Esophagus (tissue), 2 donors: ENCODE data around the gene HMCN2. TPM values are rescaled to one million over a fixed set of nuclear protein-coding genes. Genes with fewer than 3 reads are reported as not detected.

Source experiments
- H3K27ac ChIP-seq, 2 donors: one replicate each; pipeline ENCODE4 v1.5.1; 2013; ENCODE audit warnings: low read depth in 2 of 2, mild to moderate bottlenecking in 2 of 2, inconsistent platforms in 1 of 2, low read length in 1 of 2, moderate library complexity in 1 of 2
- H3K27me3 ChIP-seq, 2 donors: one replicate each; pipeline ENCODE4 v1.6.1; 2013; ENCODE audit warnings: low read length in 2 of 2, control low read depth in 1 of 2, mild to moderate bottlenecking in 1 of 2; ENCODE audit not compliant: insufficient read depth in 2 of 2, control insufficient read depth in 1 of 2
- H3K36me3 ChIP-seq, 2 donors: one replicate each; pipeline ENCODE4 v1.6.1; 2013; ENCODE audit warnings: low read length in 1 of 2; ENCODE audit not compliant: control insufficient read depth in 2 of 2, insufficient read depth in 2 of 2
- H3K4me1 ChIP-seq, 2 donors: one replicate each; pipeline ENCODE4 v1.6.1; 2013; ENCODE audit warnings: low read length in 1 of 2; ENCODE audit not compliant: control insufficient read depth in 2 of 2, insufficient read depth in 2 of 2
- H3K4me3 ChIP-seq, 2 donors: one replicate each; pipeline ENCODE4 v1.5.1; 2013; ENCODE audit warnings: low read length in 2 of 2, mild to moderate bottlenecking in 2 of 2, low read depth in 1 of 2, moderate library complexity in 1 of 2
- H3K9me3 ChIP-seq, 2 donors: one replicate each; pipeline ENCODE4 v1.6.1; 2013; ENCODE audit warnings: mild to moderate bottlenecking in 2 of 2, low read depth in 1 of 2, low read length in 1 of 2, moderate library complexity in 1 of 2; ENCODE audit not compliant: control insufficient read depth in 2 of 2, insufficient read depth in 1 of 2
- WGBS, 2 donors: extraction: QIAGEN DNeasy Blood & Tissue Kit; methylation state at CpG; one replicate each; pipeline ENCODE4 v1.1.7; 2013; 5-methylcytosine and 5-hydroxymethylcytosine counted together
- polyA plus RNA-seq, 2 donors: library from polyadenylated mRNA; stranded (reverse); fragments of 200-250 nt; gene quantifications; one replicate each; pipeline ENCODE4 v1.2.3, GENCODE V29; 2013
- donor health status: healthy with polysubstance abuse.
- donor health status: Bipolar disorder and iron deficiency.

HMCN2 gene
- polyA plus RNA-seq, 2 donors = 4.1 to 4.8 TPM

- peaks cover 0 to 10% of the 10 kb centered on the region in 2 donors for H3K36me3 ChIP-seq
- H3K9me3 ChIP-seq = no peaks in the 10 kb centered on the region
- no peak overlapping the region for H3K27ac ChIP-seq
- H3K4me1 ChIP-seq = no peaks in the 10 kb centered on the region
- H3K4me3 ChIP-seq = no peak overlapping the region
- H3K27me3 ChIP-seq = no peaks in the 10 kb centered on the region
- WGBS, 2 donors = 62 to 64% methylated on average over 13 of the region's 13 CpGs
Measured at GRCh38 chr9:130473566-130473965, 208.0 kb downstream of the HMCN2 start.

GRCh38 chr9:130474106-130474505 lies 208.5 kb downstream of the HMCN2 start:
- Histone ChIP-seq H3K27me3 (no peaks in the 10 kb centered on the region), H3K36me3 (peaks cover 0 to 10% of the 10 kb centered on the region in 2 donors)
- WGBS, 2 donors = 64 to 76% methylated on average over 15 of the region's 15 CpGs

GRCh38 chr9:130476151-130476730 lies 210.7 kb downstream of the HMCN2 start:
- Histone ChIP-seq H3K4me1 (no peaks in the 10 kb centered on the region), H3K4me3 (no peak overlapping the region), H3K27ac (no peak overlapping the region), H3K36me3 (peaks cover 0 to 15% of the 10 kb centered on the region in 2 donors), H3K9me3 (no peaks in the 10 kb centered on the region), H3K27me3 (no peaks in the 10 kb centered on the region)
- 83 to 87% methylated on average over 21 of the region's 21 CpGs for WGBS, 2 donors

More at GRCh38 chr9:130474106-130474505, 208.5 kb downstream of the HMCN2 start:
- Histone ChIP-seq H3K9me3 (no peaks in the 10 kb centered on the region), H3K4me1 (no peaks in the 10 kb centered on the region), H3K4me3 (no peak overlapping the region), H3K27ac (no peak overlapping the region)

GRCh38 chr9:130477564-130477963 lies 212.0 kb downstream of the HMCN2 start:
- H3K36me3 ChIP-seq = peaks cover 2 to 15% of the 10 kb centered on the region in 2 donors
- WGBS, 2 donors = 90 to 92% methylated on average over 12 of the region's 12 CpGs

GRCh38 chr9:130478152-130478551 lies 212.6 kb downstream of the HMCN2 start:
- WGBS, 2 donors = 90 to 92% methylated on average over 9 of the region's 9 CpGs
- no peaks in the 10 kb centered on the region for H3K9me3 ChIP-seq
- no peak overlapping the region for H3K4me3 ChIP-seq
- H3K27me3 ChIP-seq = no peaks in the 10 kb centered on the region
- no peak overlapping the region for H3K27ac ChIP-seq
- H3K4me1 ChIP-seq = no peaks in the 10 kb centered on the region
- peaks cover 2 to 15% of the 10 kb centered on the region in 2 donors for H3K36me3 ChIP-seq

More at GRCh38 chr9:130477564-130477963, 212.0 kb downstream of the HMCN2 start:
- Histone ChIP-seq H3K4me1 (no peaks in the 10 kb centered on the region), H3K4me3 (no peak overlapping the region), H3K27ac (no peak overlapping the region), H3K27me3 (no peaks in the 10 kb centered on the region), H3K9me3 (no peaks in the 10 kb centered on the region)

DNA sequence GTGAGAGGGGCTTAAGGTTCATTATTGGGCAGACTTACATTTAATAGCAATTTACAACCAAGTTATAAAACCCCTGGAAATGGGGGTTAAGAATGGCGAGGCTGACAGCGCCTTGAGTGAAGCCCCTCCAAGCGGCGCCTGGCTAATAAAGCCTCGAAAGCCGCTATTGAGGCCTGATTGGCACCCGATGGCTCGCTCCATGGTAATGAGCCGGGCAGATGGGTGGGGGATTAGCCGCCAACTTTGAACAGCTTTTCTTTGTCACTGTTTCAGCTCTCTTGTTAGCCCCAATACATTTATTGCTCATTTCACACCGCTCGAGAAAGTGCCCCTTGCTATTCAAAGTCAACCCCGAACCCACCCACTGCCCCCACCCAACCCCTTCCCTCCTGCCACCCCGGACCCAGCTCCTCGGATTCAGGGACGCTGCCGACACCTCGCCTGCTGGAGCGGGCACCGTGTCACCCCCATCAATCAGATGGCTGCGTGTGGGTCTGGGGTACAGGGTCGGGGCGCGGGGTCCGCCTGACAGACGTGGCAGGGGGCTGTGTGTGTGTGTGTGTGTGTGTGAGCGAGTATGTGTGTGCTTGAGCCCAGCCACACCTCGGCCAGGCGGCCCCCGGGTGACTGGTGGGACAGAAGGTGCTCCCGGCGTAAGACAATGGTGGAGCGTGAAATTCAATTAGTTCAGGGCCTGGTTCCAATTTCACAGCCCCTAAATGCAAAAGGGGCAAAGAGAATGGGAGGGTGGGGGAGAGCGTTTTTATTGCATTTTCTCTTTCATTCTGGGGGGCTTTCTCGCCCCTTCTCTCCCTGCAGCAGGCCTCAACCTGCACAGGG lies 213.4 kb downstream of the HMCN2 start:
- Histone ChIP-seq H3K4me3 (no peak overlapping the region), H3K4me1 (no peaks in the 10 kb centered on the region), H3K27ac (no peak overlapping the region), H3K9me3 (no peaks in the 10 kb centered on the region), H3K27me3 (no peaks in the 10 kb centered on the region), H3K36me3 (peaks cover 2 to 15% of the 10 kb centered on the region in 2 donors)
- WGBS, 2 donors = 88 to 89% methylated on average over 35 of the region's 35 CpGs

DNA sequence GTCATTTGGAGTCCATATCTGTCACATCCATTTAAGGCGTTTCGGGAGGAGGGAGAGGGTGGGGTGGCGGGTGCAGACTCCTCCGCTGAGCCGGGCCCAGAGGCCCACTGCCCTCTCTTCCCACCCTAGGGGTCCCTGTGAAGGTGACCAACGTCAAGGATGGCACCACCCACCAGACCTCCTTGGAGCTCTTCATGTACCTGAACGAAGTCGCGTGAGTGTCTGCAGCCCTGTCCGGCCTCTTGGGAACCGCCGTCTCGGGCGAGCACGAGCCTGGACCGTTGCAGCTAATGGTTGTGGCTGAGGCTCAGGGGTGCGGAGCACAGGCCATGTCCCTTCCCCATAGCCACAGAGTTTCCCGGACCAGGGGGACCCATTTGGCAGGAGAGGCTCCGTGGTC lies 214.0 kb downstream of the HMCN2 start:
- no peak overlapping the region for H3K27ac ChIP-seq
- no peak overlapping the region for H3K4me3 ChIP-seq
- H3K36me3 ChIP-seq = peaks cover 2 to 15% of the 10 kb centered on the region in 2 donors
- no peaks in the 10 kb centered on the region for H3K27me3 ChIP-seq
- H3K9me3 ChIP-seq = no peaks in the 10 kb centered on the region
- no peaks in the 10 kb centered on the region for H3K4me1 ChIP-seq
- WGBS, 2 donors = 89 to 91% methylated on average over 19 of the region's 19 CpGs

DNA sequence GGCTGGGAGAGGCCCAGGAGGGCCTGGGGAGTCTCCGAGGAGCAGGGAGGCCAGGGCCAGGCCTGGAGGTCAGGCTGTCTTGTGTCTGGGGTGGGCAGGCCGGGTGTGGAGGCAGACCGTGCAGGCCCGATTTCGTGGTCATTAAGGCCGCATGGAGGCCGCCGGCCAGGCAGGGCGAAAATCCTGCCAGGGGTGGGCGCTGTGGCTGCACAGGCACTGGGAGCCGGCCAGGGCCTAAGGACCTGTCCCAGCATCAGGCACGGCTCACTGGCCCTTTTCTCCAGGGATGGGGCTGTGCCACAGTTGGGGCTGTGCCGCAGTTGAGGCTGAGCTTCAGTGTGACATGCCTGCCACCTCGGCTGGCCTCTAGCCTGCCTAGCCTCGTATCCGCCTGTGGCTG lies 215.1 kb downstream of the HMCN2 start:
- Histone ChIP-seq H3K27me3 (no peaks in the 10 kb centered on the region), H3K36me3 (peaks cover 2 to 15% of the 10 kb centered on the region in 2 donors), H3K9me3 (no peaks in the 10 kb centered on the region), H3K4me1 (no peaks in the 10 kb centered on the region), H3K27ac (no peak overlapping the region), H3K4me3 (no peak overlapping the region)
- WGBS, 2 donors = 84 to 87% methylated on average over 7 to 16 of the region's 16 CpGs

DNA sequence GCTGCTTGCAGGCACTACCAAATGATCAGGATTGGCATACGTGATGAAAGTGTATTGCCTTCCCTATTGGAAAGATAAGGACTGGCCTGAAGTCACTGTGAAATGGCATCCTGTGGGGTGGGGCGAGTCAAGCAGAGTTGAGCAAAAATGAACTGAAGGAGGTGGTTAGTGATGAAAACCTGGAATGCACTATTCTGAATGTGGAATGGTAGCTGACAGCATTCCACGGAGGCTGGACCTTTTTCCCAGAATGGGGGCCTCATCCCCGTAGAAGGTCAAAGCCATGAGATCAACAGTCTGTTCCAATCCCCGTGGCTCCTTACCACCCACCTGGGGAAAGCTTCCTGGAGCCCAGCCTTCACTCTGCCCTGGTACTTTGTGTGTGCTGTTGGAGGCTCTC lies 216.9 kb downstream of the HMCN2 start:
- Histone ChIP-seq H3K27ac (no peak overlapping the region), H3K9me3 (no peaks in the 10 kb centered on the region), H3K4me1 (no peaks in the 10 kb centered on the region), H3K36me3 (peaks cover 2 to 10% of the 10 kb centered on the region in 2 donors), H3K27me3 (no peaks in the 10 kb centered on the region), H3K4me3 (no peak overlapping the region)
- WGBS, 2 donors = 66 to 71% methylated on average over 5 of the region's 5 CpGs
